ENCODE results near the gene RIPK4.

Gene RIPK4

DNA sequence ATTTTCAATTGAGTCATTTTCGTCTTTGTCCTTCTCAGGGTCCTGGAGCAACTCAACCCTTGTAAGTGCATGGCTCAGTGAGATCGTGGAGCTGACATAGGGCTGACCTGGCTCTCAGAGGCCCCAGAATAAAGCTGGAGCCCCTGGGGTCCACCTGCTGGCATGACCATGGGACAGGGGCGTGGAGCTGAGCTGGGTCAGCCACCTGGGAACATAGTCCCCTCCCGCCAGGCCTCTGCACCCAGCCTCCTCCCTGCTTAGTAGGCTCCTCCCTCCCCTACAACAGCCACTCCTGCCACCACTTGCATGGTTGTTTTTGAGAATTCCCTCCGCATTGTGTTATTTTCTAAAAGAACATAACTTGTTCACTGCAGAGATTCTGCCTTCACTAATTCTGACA, 3.1 kb upstream of the RIPK4 start:
- ChIA-PET POLR2A (no interaction called here), CTCF (interaction anchor here (1.1 to 5.1 kb wide), 4 partner anchors 17 to 159 kb away, joined by 3 to 63 read pairs (median 11); no protein-coding TSS in a partner anchor)
- DNase-seq (ENCODE audit: low read depth, low spot score), result no peak
- H3K4me3 ChIP-seq (ENCODE audit: low read depth, low read length), result no peak overlapping the region
- TF ChIP-seq, protein P1, sequence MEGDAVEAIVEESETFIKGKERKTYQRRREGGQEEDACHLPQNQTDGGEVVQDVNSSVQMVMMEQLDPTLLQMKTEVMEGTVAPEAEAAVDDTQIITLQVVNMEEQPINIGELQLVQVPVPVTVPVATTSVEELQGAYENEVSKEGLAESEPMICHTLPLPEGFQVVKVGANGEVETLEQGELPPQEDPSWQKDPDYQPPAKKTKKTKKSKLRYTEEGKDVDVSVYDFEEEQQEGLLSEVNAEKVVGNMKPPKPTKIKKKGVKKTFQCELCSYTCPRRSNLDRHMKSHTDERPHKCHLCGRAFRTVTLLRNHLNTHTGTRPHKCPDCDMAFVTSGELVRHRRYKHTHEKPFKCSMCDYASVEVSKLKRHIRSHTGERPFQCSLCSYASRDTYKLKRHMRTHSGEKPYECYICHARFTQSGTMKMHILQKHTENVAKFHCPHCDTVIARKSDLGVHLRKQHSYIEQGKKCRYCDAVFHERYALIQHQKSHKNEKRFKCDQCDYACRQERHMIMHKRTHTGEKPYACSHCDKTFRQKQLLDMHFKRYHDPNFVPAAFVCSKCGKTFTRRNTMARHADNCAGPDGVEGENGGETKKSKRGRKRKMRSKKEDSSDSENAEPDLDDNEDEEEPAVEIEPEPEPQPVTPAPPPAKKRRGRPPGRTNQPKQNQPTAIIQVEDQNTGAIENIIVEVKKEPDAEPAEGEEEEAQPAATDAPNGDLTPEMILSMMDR (IDR thresholded peaks at IDR 0.05; ENCODE audit: insufficient read depth, low read length, missing control alignments), result no peak

DNA sequence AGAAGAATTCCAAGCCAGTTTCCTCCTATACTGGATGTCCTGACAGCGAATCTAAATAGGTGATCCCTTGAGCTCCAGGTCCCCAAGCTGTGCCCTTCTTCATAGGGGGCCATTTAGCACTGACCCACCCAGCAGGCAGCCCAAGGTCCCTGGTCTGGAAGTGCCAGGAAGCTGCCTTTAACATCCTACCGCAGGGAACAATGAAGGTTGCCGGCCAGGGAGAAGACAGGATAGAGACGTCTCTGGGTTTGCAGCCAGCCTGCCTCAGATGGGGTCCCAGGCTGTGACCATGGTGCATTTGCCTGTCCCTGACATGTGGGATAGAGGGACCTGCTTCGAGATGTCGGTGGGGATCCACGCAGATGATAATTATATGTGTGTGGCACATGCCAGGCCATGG, 2.7 kb upstream of the RIPK4 start:
- ChIA-PET POLR2A (no interaction called here), CTCF (interaction anchor here (0.9 to 5.1 kb wide), 5 partner anchors 16 to 158 kb away, joined by 3 to 63 read pairs (median 8); no protein-coding TSS in a partner anchor)
- TF ChIP-seq, protein P1 (IDR thresholded peaks at IDR 0.05; ENCODE audit: insufficient read depth, low read length, missing control alignments), result no peak
- no peak for DNase-seq (ENCODE audit: low read depth, low spot score)
- no peak overlapping the region for H3K4me3 ChIP-seq (ENCODE audit: low read depth, low read length)

DNA sequence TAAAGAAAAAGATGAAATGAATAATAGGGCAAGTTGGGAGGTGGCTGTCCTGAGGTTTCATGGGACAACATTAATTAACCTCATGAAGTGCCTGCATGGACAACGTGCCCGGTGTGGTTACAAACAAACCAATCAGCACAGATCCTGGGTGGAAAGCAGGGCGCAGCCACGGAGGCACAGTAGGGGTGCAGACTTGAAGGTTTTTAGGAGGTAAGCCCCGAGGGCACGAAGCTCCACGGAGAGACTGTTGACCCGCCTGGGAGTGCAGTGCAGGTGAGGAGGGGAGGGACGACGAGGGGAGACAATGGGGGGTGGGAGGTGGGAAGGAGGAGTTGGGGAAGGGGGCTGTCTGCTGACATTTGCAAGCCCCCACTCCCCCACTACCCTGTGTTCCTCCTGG, 2.3 kb upstream of the RIPK4 start:
- ChIA-PET CTCF (interaction anchor here (0.7 to 5.1 kb wide), 11 partner anchors 8 to 486 kb away, joined by 3 to 63 read pairs (median 4); no protein-coding TSS in a partner anchor), POLR2A (interaction anchor here (0.6 to 1.0 kb wide), 2 partner anchors 9 to 600 kb away, joined by 3 to 4 read pairs; no protein-coding TSS in a partner anchor)
- peak overlapping the region; percentile 42 for H3K4me3 ChIP-seq (ENCODE audit: low read depth, low read length)
- DNase-seq (ENCODE audit: low read depth, low spot score), result no peak
- TF ChIP-seq, protein P1 (IDR thresholded peaks at IDR 0.05; ENCODE audit: insufficient read depth, low read length, missing control alignments), result no peak

DNA sequence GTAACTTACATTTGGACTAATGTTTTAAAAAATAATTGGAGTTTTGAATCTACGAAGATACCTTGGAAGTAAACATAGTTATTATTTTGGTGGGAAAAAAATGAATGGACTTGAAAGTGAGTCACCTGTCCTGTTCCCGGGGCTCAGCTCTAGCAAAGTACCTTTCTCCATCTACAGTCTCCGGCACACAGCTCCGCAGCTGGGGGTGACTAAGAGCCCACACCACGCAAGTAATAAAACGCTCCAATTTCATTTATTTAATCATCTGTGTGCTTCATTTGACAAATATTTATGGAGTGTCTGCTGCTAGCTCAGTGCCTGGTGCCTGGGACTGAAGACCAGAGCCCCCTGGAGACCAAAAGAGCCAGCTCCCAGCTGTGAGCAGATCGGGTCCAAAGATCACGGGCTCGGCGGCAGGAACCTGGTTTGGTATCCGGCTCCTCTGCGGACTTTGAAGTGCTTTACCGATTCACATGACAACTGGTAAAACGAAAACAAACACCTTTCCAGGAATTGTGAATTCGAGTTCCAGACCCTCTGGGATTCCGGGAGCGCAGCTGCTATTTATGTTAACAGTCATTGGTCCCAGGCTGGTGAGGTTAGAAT, 1.7 kb upstream of the RIPK4 start:
- CTCF ChIA-PET, result interaction anchor here (0.7 to 5.1 kb wide), 11 partner anchors 9 to 486 kb away, joined by 3 to 63 read pairs (median 4); no protein-coding TSS in a partner anchor
- H3K4me3 ChIP-seq (ENCODE audit: low read depth, low read length), result peak overlapping the region; percentile 48
- POLR2A ChIA-PET, result interaction anchor here (0.6 to 1.0 kb wide), 4 partner anchors 10 to 600 kb away, joined by 3 to 5 read pairs (median 4); no protein-coding TSS in a partner anchor
- TF ChIP-seq, protein P1 (IDR thresholded peaks at IDR 0.05; ENCODE audit: insufficient read depth, low read length, missing control alignments), result peak; percentile 58
- DNase-seq (ENCODE audit: low read depth, low spot score), result peak; percentile 24

DNA sequence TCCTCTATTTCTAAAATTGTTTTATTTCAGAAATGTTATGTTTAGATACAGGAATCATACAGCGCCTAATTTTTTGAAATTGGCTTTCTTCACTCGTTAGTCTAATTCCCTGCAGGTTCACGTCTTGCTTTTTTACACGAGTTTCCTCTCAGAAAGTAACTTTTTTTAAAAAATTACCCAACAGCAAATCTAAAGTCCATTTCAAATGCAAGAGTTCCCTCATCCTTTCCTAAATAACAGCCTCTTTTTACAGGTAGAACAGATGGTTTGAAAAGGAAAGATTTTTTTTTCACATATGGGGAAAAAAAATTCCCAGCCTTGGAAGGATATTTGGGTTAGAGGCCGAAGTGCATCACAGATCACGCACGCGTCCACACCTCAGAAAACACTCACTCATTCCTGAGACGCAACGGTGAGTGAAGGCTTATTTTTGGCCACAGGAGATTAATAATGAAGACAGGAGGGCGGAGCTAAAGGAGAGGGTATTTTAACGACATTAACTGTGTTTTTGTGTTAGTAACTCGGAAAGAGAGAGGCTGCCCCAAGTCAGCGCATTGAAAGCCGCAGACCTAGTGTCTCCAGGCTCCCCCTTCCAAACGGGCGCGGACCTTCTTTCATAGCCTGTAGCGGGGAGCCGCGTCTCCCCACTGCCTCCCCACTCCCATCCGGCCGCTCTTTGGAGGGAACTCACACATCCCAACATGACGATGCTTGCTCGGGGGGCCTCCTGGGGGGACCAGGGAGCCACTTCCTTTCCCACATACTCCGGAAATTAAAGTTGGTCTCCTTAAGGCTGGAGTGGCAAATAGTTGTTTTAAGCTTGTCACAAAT, 969 bp upstream of the RIPK4 start:
- ChIA-PET POLR2A (interaction anchor here (0.8 to 1.0 kb wide), 3 partner anchors 11 to 155 kb away, joined by 3 to 5 read pairs (median 3); no protein-coding TSS in a partner anchor), CTCF (interaction anchor here (0.8 to 5.1 kb wide), 9 partner anchors 9 to 485 kb away, joined by 3 to 63 read pairs (median 5); no protein-coding TSS in a partner anchor)
- peak overlapping the region; percentile 66 for H3K4me3 ChIP-seq (ENCODE audit: low read depth, low read length)

More for the DNA sequence above, 969 bp upstream of the RIPK4 start:
- no peak for DNase-seq (ENCODE audit: low read depth, low spot score)
- TF ChIP-seq, protein P1 (IDR thresholded peaks at IDR 0.05; ENCODE audit: insufficient read depth, low read length, missing control alignments), result no peak

All from AG04449 (cell line).